Skeletal muscle satellite cell (primary cell): ENCODE data around the gene BID.

Source experiments
- H3K27me3 ChIP-seq: 2 replicates; pipeline ENCODE4 v1.7.0; 2013; ENCODE audit warnings: low read length; ENCODE audit not compliant: control insufficient read depth, insufficient read depth
- H3K36me3 ChIP-seq: 2 replicates; pipeline ENCODE4 v1.7.0; 2013; ENCODE audit warnings: mild to moderate bottlenecking, control low read depth, low read length; ENCODE audit not compliant: insufficient read depth
- H3K4me1 ChIP-seq: 2 replicates; pipeline ENCODE4 v1.7.0; 2013; ENCODE audit warnings: low read length; ENCODE audit not compliant: control insufficient read depth, insufficient read depth
- H3K4me2 ChIP-seq: 2 replicates; pipeline ENCODE4 v1.7.0; 2013; ENCODE audit warnings: mild to moderate bottlenecking, low read length
- H3K4me3 ChIP-seq: 2 replicates; pipeline ENCODE4 v1.7.0; 2013; ENCODE audit warnings: low read length
- H3K9ac ChIP-seq: 2 replicates; pipeline ENCODE4 v1.7.0; 2013; ENCODE audit warnings: mild to moderate bottlenecking, low read depth, low read length, moderate library complexity
- H3K9me3 ChIP-seq: replicated peaks from 2 replicates; pipeline ENCODE4 v1.7.0; 2013; ENCODE audit warnings: mild to moderate bottlenecking, control low read depth, low read length

BID gene

DNA sequence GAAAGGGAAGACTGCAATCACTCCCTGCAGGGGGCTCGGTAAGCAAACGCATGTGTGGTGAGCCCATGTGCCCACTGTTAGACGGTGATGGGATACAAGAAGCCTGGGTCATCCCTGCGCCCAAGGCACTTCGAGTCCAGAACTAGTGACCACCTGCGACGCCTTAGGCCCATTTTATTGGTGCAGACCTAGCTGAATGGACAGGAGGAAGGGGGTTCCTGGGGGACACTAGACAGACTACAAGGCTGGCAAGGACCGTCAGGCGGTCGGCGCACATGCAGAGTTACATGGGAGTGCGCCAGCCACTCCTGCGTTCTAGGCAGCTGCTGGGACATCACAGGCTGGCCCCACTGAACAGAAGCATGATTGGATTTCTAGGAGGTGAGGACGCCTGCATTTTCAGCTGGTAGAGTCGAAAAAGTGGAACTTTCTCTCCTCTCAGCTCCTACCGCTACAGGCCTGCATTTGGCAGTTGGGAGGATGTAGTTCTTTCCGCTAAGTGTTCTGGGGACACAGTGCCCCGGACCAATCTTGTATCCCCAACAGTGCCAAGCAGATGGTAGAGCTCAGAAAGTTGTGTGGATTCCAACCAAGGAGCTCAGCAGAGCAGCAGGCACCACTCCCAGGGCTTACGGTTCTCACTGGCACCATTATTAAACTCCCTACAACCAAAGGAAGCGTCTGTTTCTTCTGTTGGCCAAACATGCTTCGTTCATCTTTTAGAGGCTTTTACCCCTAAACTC, 35.7 kb downstream of the BID start:
- Histone ChIP-seq H3K9me3 (no peaks in the 10 kb centered on the region), H3K4me2 (no peak overlapping the region), H3K27me3 (no peaks in the 10 kb centered on the region), H3K36me3 (peaks cover 23% of the 10 kb centered on the region), H3K4me1 (peaks cover 13% of the 10 kb centered on the region), H3K4me3 (no peak overlapping the region), H3K9ac (no peak overlapping the region)

GRCh38 chr22:17734187-17734586, 40.1 kb downstream of the BID start:
- Histone ChIP-seq H3K4me1 (peaks cover 28% of the 10 kb centered on the region), H3K9me3 (no peaks in the 10 kb centered on the region), H3K36me3 (peaks cover 55% of the 10 kb centered on the region)

DNA sequence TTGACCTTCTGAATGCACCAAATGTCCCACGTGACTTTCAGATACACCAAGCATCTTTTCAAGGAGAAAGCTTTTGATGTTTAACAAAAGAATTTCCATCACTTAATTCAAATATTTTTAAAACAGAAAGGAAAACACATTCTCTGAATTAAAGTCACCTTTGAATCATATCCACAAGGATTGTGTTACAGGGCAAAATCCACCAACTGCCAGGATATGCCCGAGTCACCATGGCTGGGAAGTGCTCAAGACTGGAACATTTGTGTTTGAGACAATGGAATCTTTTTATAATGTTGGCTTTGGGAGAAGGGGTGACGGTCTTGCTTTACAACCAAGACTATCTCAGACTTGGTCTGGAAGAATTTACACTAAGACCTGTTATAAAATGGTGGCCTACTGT, 40.8 kb downstream of the BID start:
- Histone ChIP-seq H3K4me3 (peak overlapping the region; percentile 12), H3K4me1 (peaks cover 28% of the 10 kb centered on the region), H3K9ac (peak overlapping the region; percentile 31), H3K4me2 (peak overlapping the region; percentile 45), H3K27me3 (no peaks in the 10 kb centered on the region), H3K36me3 (peaks cover 60% of the 10 kb centered on the region), H3K9me3 (no peaks in the 10 kb centered on the region)

More at GRCh38 chr22:17734187-17734586, 40.1 kb downstream of the BID start:
- no peak overlapping the region for H3K4me2 ChIP-seq
- H3K9ac ChIP-seq: peak overlapping the region; percentile 31
- H3K4me3 ChIP-seq: no peak overlapping the region
- H3K27me3 ChIP-seq: no peaks in the 10 kb centered on the region

- Histone ChIP-seq H3K4me2 (no peak overlapping the region), H3K27me3 (no peaks in the 10 kb centered on the region), H3K36me3 (peaks cover 71% of the 10 kb centered on the region), H3K4me1 (peaks cover 28% of the 10 kb centered on the region), H3K9ac (no peak overlapping the region), H3K9me3 (no peaks in the 10 kb centered on the region), H3K4me3 (no peak overlapping the region)
Observed at GRCh38 chr22:17732251-17732854, 41.9 kb downstream of the BID start.

DNA sequence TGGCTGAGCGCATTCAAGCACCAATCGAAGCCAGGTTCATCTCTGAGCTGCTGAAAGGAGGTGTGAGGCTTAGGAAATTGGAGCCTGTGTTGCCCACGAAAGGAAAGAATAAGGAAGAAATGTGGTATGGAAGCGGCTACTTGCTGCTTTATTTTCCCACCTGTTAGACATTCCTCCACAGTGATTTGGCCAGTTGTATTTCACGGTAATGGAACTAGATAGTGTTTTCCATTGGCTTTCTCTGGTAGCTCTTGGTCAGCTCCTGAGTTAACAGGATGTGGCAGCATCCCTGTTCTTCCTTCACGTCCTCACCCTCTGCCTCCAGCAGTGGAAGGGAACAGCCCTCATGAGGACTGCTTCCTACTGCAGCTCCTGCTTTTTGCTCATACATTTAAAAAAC, 44.7 kb downstream of the BID start:
- H3K27me3 ChIP-seq: no peaks in the 10 kb centered on the region

DNA sequence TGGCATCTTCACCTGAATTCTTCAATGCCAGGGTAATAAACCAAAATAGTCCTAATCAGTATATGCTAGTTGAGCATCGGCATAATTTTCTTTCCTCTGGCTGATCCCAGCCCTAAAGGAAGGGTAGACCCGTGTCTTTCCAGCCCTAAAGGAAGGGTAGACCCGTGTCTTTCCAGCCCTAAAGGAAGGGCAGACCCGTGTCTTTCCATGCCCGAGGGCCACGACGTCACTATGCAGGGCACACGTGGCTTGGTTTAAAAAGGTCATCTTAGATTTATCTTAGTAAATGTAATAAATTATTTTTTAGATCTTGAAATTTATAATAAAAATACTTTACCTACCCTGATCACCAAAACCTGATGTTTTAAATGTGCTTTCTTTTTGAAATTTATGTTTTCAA, 45.5 kb downstream of the BID start:
- Histone ChIP-seq H3K27me3 (no peaks in the 10 kb centered on the region), H3K9ac (no peak overlapping the region), H3K9me3 (no peaks in the 10 kb centered on the region), H3K4me1 (peaks cover 23% of the 10 kb centered on the region), H3K36me3 (peaks cover 59% of the 10 kb centered on the region), H3K4me2 (no peak overlapping the region), H3K4me3 (no peak overlapping the region)

More for the DNA sequence above, 44.7 kb downstream of the BID start:
- H3K36me3 ChIP-seq: peaks cover 67% of the 10 kb centered on the region
- H3K9me3 ChIP-seq: no peaks in the 10 kb centered on the region
- H3K4me3 ChIP-seq: no peak overlapping the region
- H3K4me1 ChIP-seq: peaks cover 31% of the 10 kb centered on the region
- H3K9ac ChIP-seq: no peak overlapping the region
- H3K4me2 ChIP-seq: no peak overlapping the region

DNA sequence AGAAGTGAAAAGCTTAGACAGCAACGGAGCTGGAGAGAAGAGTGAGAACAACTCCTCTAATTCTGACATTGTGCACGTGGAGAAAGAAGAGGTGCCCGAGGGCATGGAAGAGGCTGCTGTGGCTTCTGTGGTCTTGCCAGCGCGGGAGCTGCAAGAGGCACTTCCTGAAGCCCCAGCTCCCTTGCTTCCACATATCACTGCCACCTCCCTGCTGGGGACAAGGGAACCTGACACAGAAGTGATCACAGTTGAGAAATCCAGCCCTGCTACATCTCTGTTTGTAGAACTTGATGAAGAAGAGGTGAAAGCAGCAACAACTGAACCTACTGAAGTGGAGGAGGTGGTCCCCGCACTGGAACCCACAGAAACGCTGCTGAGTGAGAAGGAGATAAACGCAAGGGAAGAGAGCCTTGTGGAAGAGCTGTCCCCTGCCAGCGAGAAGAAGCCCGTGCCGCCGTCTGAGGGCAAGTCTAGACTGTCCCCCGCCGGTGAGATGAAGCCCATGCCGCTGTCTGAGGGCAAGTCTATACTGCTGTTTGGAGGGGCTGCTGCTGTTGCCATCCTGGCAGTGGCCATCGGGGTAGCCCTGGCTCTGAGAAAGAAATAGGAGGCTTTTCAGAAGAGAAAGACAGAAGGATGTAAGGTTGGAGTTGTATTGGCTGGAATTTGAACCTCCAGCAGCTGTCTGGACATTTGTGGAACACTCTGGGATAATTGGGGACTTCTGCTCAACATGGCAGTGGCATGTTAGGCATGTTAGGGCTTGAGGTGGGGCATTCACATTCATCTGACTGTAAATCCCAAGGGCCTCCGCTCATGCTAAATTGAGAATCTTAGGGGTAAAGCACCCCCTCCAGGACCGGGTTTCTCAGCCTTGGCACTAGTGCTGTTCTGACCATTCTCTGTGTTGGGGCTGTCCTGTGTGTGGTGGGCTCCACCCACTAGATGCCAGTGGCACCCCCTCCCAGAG, 47.1 kb downstream of the BID start:
- Histone ChIP-seq H3K4me2 (no peak overlapping the region), H3K4me1 (peaks cover 12% of the 10 kb centered on the region), H3K4me3 (no peak overlapping the region), H3K9me3 (no peaks in the 10 kb centered on the region), H3K36me3 (peaks cover 49% of the 10 kb centered on the region), H3K9ac (no peak overlapping the region), H3K27me3 (no peaks in the 10 kb centered on the region)

- no peaks in the 10 kb centered on the region for H3K9me3 ChIP-seq
- H3K36me3 ChIP-seq: peaks cover 42% of the 10 kb centered on the region
- no peak overlapping the region for H3K4me2 ChIP-seq
- H3K9ac ChIP-seq: no peak overlapping the region
- no peak overlapping the region for H3K4me3 ChIP-seq
- H3K27me3 ChIP-seq: no peaks in the 10 kb centered on the region
- peaks cover 12% of the 10 kb centered on the region for H3K4me1 ChIP-seq
Observed at GRCh38 chr22:17726006-17726927, 48.0 kb downstream of the BID start.

DNA sequence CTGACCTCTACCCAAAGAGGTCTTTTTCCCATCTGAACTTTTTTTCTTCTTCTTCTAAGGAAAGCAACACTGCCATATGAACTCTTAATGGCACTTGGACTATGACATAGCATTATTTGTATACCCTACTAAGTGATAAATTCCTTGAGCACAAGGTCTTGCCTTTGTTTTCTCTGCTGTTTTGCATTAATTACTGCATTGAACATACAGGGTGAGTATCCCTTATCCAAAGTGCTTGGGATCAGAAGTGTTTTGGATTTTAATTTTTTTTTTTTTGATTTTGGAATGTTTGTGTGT, 48.8 kb downstream of the BID start:
- peaks cover 38% of the 10 kb centered on the region for H3K36me3 ChIP-seq
- H3K4me3 ChIP-seq: no peak overlapping the region
- no peaks in the 10 kb centered on the region for H3K27me3 ChIP-seq
- no peaks in the 10 kb centered on the region for H3K9me3 ChIP-seq
- H3K4me2 ChIP-seq: no peak overlapping the region
- H3K4me1 ChIP-seq: peaks cover 12% of the 10 kb centered on the region
- no peak overlapping the region for H3K9ac ChIP-seq

DNA sequence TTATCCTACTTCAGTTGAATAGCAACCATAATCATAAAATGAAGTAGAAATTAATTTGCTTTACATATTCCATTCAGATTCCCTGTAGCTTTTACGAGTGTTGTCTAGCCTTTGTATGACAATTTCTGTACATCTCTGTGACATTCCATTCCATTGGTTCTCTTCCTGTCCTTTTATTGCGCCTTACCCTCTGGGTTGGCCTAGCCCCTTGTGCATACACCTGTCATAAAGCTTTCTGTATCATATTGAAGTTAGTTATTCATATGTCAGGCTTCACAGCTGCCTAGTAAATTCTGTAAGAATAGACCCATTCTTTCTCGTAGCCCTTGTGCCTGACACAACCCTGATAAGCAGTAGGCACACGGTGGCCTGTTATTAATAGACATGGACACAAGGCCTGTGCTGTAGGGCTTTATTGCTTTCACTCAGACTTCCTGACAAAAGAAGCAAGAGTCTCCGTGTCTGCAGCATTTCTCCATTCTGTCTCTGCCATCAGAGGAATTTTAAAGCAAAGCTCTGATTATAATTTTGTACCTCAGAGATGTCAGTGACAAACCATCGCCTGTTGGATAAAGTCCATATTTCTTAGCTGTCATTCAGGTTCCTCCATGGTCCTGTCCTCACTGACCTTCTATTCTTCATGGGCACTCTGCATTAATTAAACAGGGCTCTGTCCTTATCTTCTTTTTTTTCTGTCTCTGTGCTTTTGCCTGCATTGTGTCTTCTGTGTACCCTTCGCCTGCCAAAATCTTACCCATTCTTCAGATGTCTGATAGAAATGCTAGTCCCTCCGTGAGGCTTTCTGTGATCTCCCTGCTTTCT, 49.4 kb downstream of the BID start:
- no peak overlapping the region for H3K9ac ChIP-seq
- no peak overlapping the region for H3K4me2 ChIP-seq
- no peak overlapping the region for H3K4me3 ChIP-seq
- H3K27me3 ChIP-seq: no peaks in the 10 kb centered on the region
- H3K4me1 ChIP-seq: peaks cover 11% of the 10 kb centered on the region
- peaks cover 32% of the 10 kb centered on the region for H3K36me3 ChIP-seq
- H3K9me3 ChIP-seq: no peaks in the 10 kb centered on the region
